WTC11 (cell line): ENCODE results near the gene SLC17A9. TPM values are rescaled to one million over a fixed set of nuclear protein-coding genes. Genes with fewer than 3 reads are reported as not detected.

Experiments used
- ATAC-seq: fragments of 200-7000 bp; cut with Tn5 transposase; 2 replicates; pipeline ENCODE4 v1.10.0; 2021; ENCODE audit warnings: mild to moderate bottlenecking, moderate library complexity
- CTCF ChIA-PET: fragments of 300-600 bp; sonication (Branson Sonifier 250); formaldehyde crosslinking; loops from one replicate; lab custom pipeline; 2021; ENCODE audit warnings: antibody characterized with exemption; lab: Charles Lee
- POLR2A ChIA-PET: fragments of 350-600 bp; sonication (Branson Sonifier 250); formaldehyde crosslinking; loops from one replicate; lab custom pipeline; 2021; ENCODE audit warnings: antibody characterized with exemption; lab: Charles Lee
- DNase-seq: peaks from one replicate; pipeline ENCODE4 v3.0.0; 2021; ENCODE audit warnings: low spot score
- H3K27ac Mint-ChIP-seq: 2 replicates; pipeline ENCODE4 v1.8.0; 2021; ENCODE audit warnings: mixed read lengths
- H3K27me3 Mint-ChIP-seq: 2 replicates; pipeline ENCODE4 v1.8.0; 2021; ENCODE audit warnings: low read depth, mild to moderate bottlenecking, moderate library complexity, mixed read lengths
- H3K36me3 Mint-ChIP-seq: 2 replicates; pipeline ENCODE4 v1.8.0; 2021; ENCODE audit warnings: mixed read lengths
- H3K4me1 Mint-ChIP-seq: 2 replicates; pipeline ENCODE4 v1.8.0; 2022; ENCODE audit warnings: mixed read lengths
- H3K4me3 Mint-ChIP-seq: 2 replicates; pipeline ENCODE4 v1.8.0; 2021; ENCODE audit warnings: mild to moderate bottlenecking, moderate library complexity, mixed read lengths
- H3K9me3 Mint-ChIP-seq: 2 replicates; pipeline ENCODE4 v1.8.0; 2021; ENCODE audit warnings: mixed read lengths
- ARID4B ChIP-seq: sonication (generic); formaldehyde crosslinking; IDR thresholded peaks from 2 replicates; pipeline ENCODE4 v1.8.0; 2023; ENCODE audit warnings: missing genetic modification reagents, mild to moderate bottlenecking, borderline replicate concordance
- ATF2 ChIP-seq: sonication (generic); formaldehyde crosslinking; IDR thresholded peaks from 2 replicates; pipeline ENCODE4 v1.8.1; 2022; ENCODE audit warnings: low read depth, missing genetic modification reagents, borderline replicate concordance
- ATF6 ChIP-seq: sonication (generic); formaldehyde crosslinking; IDR thresholded peaks from 2 replicates; pipeline ENCODE4 v1.8.1; 2023; ENCODE audit warnings: mild to moderate bottlenecking, missing genetic modification reagents
- CBFB ChIP-seq: sonication (generic); formaldehyde crosslinking; IDR thresholded peaks from 2 replicates; pipeline ENCODE4 v1.8.1; 2022; ENCODE audit warnings: mild to moderate bottlenecking, low read depth, missing genetic modification reagents
- E2F1 ChIP-seq: sonication (generic); formaldehyde crosslinking; IDR thresholded peaks from 2 replicates; pipeline ENCODE4 v1.8.0; 2022; ENCODE audit warnings: mild to moderate bottlenecking, missing genetic modification reagents
- ELF4 ChIP-seq: sonication (generic); formaldehyde crosslinking; IDR thresholded peaks from 2 replicates; pipeline ENCODE4 v1.8.1; 2022; ENCODE audit warnings: low read depth, mild to moderate bottlenecking, moderate library complexity, missing genetic modification reagents
- ERG ChIP-seq: fragments of 250-450 bp; sonication (Bioruptor Pico); IDR thresholded peaks from 2 replicates; pipeline ENCODE4 v1.8.0; 2021; ENCODE audit warnings: mild to moderate bottlenecking
- IRF1 ChIP-seq: sonication (generic); formaldehyde crosslinking; IDR thresholded peaks from 2 replicates; pipeline ENCODE4 v1.8.0; 2023; ENCODE audit warnings: missing genetic modification reagents
- MLX ChIP-seq: sonication (generic); formaldehyde crosslinking; IDR thresholded peaks from 2 replicates; pipeline ENCODE4 v1.8.1; 2023; ENCODE audit warnings: mild to moderate bottlenecking, missing genetic modification reagents, moderate library complexity
- NFYB ChIP-seq: sonication (generic); formaldehyde crosslinking; conservative IDR thresholded peaks from 2 replicates; pipeline ENCODE4 v1.8.0; 2022; ENCODE audit warnings: low read depth, missing genetic modification reagents
- NR3C1 ChIP-seq: sonication (generic); formaldehyde crosslinking; conservative IDR thresholded peaks from 2 replicates; pipeline ENCODE4 v1.8.1; 2023; ENCODE audit warnings: low read depth, mild to moderate bottlenecking, missing genetic modification reagents
- OVOL2 ChIP-seq: fragments of 250-450 bp; sonication (Bioruptor Pico); IDR thresholded peaks from 2 replicates; pipeline ENCODE4 v1.9.0; 2021; ENCODE audit warnings: mild to moderate bottlenecking, borderline replicate concordance
- SMAD4 ChIP-seq: sonication (generic); formaldehyde crosslinking; IDR thresholded peaks from 2 replicates; pipeline ENCODE4 v1.8.0; 2022; ENCODE audit warnings: mild to moderate bottlenecking, missing genetic modification reagents
- SOX15 ChIP-seq: fragments of 250-450 bp; sonication (Bioruptor Pico); IDR thresholded peaks from 2 replicates; pipeline ENCODE4 v1.9.0; 2021; ENCODE audit warnings: mild to moderate bottlenecking
- TP53 ChIP-seq: sonication (generic); formaldehyde crosslinking; IDR thresholded peaks from 2 replicates; pipeline ENCODE4 v1.8.1; 2023; ENCODE audit warnings: mild to moderate bottlenecking, missing genetic modification reagents
- ZNF263 ChIP-seq: sonication (generic); formaldehyde crosslinking; IDR thresholded peaks from 2 replicates; pipeline ENCODE4 v1.8.1; 2022; ENCODE audit warnings: low read depth, mild to moderate bottlenecking, moderate library complexity, missing genetic modification reagents
- ZNF532 ChIP-seq: fragments of 250-450 bp; sonication (Bioruptor Pico); IDR thresholded peaks from 2 replicates; pipeline ENCODE4 v1.9.0; 2021; ENCODE audit warnings: mild to moderate bottlenecking, borderline replicate concordance
- total RNA-seq: library from RNA; stranded (reverse); gene quantifications from 3 replicates; pipeline ENCODE4 v1.2.3, GENCODE V29; 2021

Gene SLC17A9
- total RNA-seq, 1 experiment from 2014 or later, result 41.7 TPM

- TF ChIP-seq ARID4B (no peak), CBFB (CRISPR knock-in tag) (no peak), NFYB (no peak), NR3C1 (no peak)
- TF ChIP-seq, all 79 proteins: peak for 0
Observed at GRCh38 chr20:62906209-62906608, 46.3 kb upstream of the SLC17A9 start (continued).

- POLR2A ChIA-PET, result interaction anchor here (0.6 to 1.5 kb wide), 2 partner anchors 31 to 34 kb away, joined by 6 to 7 read pairs; partner anchors contain the start of gene GID8
Observed at GRCh38 chr20:62906647-62907375, 45.7 kb upstream of the SLC17A9 start.

More at GRCh38 chr20:62906647-62907375, 45.7 kb upstream of the SLC17A9 start:
- Mint-ChIP-seq H3K27ac (no peak overlapping the region), H3K4me3 (no peak overlapping the region), H3K9me3 (no peaks in the 10 kb centered on the region), H3K27me3 (no peaks in the 10 kb centered on the region), H3K4me1 (peaks cover 8% of the 10 kb centered on the region), H3K36me3 (peaks cover 97% of the 10 kb centered on the region)
- DNase-seq, result no peak
- TF ChIP-seq ELF4 (no peak), TP53 (CRISPR knock-in tag) (no peak), ERG (CRISPR knock-in tag) (no peak), SMAD4 (CRISPR knock-in tag) (no peak), OVOL2 (CRISPR knock-in tag) (no peak), ZNF532 (CRISPR knock-in tag) (no peak), ATF2 (CRISPR knock-in tag) (no peak), SOX15 (CRISPR knock-in tag) (no peak), ZNF263 (CRISPR knock-in tag) (no peak), E2F1 (CRISPR knock-in tag) (no peak), MLX (CRISPR knock-in tag) (no peak), ATF6 (CRISPR knock-in tag) (no peak), IRF1 (CRISPR knock-in tag) (no peak)
- CTCF ChIA-PET, result interaction anchor here (0.6 to 1.9 kb wide), 20 partner anchors 9 to 129 kb away, joined by 3 to 24 read pairs (median 6); partner anchors contain the start of genes BHLHE23, DIDO1, GID8 and TCFL5
- ATAC-seq, result no peak
